PC-9 (cell line): ENCODE data around the gene RASSF4. TPM values are rescaled to one million over a fixed set of nuclear protein-coding genes. Genes with fewer than 3 reads are reported as not detected.
A peak's percentile ranks its signal among the peaks of the same experiment; 100 is the strongest.

Experiments
- BruUV-seq: library from RNA; stranded (reverse); fragments of 400-500 nt; replicated peaks from 2 replicates; lab custom pipeline; 2021; lab: Mats Ljungman, UMichigan
- CTCF ChIA-PET: fragments of 300-600 bp; sonication (Branson Sonifier 250); formaldehyde crosslinking; loops from one replicate; lab custom pipeline; 2022; ENCODE audit warnings: antibody characterized with exemption; lab: Charles Lee
- POLR2A ChIA-PET: fragments of 300-600 bp; sonication (Branson Sonifier 250); formaldehyde crosslinking; loops from one replicate; lab custom pipeline; 2022; ENCODE audit warnings: antibody characterized with exemption; ENCODE audit not compliant: unreplicated experiment; lab: Charles Lee
- DNase-seq, 2 experiments: peaks; one replicate each; pipeline versions ENCODE4 v3.0.0 to v3.0.0-alpha.2; 2015 to 2022; ENCODE audit warnings: mixed read lengths in 1 of 2
- H2AFZ ChIP-seq: fragments of 200-600 bp; sonication (generic); 2 replicates; pipeline ENCODE4 v1.8.1; 2017; ENCODE audit warnings: antibody characterized with exemption
- H3F3A ChIP-seq: fragments of 200-600 bp; sonication (generic); 2 replicates; pipeline ENCODE4 v1.8.1; 2017; ENCODE audit warnings: antibody characterized with exemption, mild to moderate bottlenecking, low read depth; ENCODE audit not compliant: insufficient read depth
- H3K27ac ChIP-seq: fragments of 200-600 bp; sonication (generic); 2 replicates; pipeline ENCODE4 v1.6.1; 2016; ENCODE audit warnings: mixed run types
- H3K27me3 ChIP-seq: fragments of 200-600 bp; sonication (generic); 2 replicates; pipeline ENCODE4 v1.6.1; 2016; ENCODE audit warnings: low read depth, mixed run types; ENCODE audit not compliant: insufficient read depth
- H3K36me3 ChIP-seq: fragments of 200-600 bp; sonication (generic); 2 replicates; pipeline ENCODE4 v1.6.1; 2016; ENCODE audit warnings: low read depth, mixed run types
- H3K4me1 ChIP-seq: fragments of 200-600 bp; sonication (generic); replicated peaks from 2 replicates; pipeline ENCODE4 v1.6.1; 2016; ENCODE audit warnings: mixed run types; ENCODE audit not compliant: insufficient read depth
- H3K4me2 ChIP-seq: fragments of 200-600 bp; sonication (generic); 2 replicates; pipeline ENCODE4 v1.6.1; 2017; ENCODE audit warnings: mixed run types
- H3K4me3 ChIP-seq: fragments of 200-600 bp; sonication (generic); 2 replicates; pipeline ENCODE4 v1.6.1; 2016; ENCODE audit warnings: mixed run types
- H3K79me2 ChIP-seq: fragments of 200-600 bp; sonication (generic); 2 replicates; pipeline ENCODE4 v1.6.1; 2017; ENCODE audit warnings: low read depth, mixed run types
- H3K9me2 ChIP-seq: fragments of 200-600 bp; sonication (generic); 2 replicates; pipeline ENCODE4 v1.8.1; 2017; ENCODE audit warnings: mild to moderate bottlenecking; ENCODE audit not compliant: insufficient read depth
- H3K9me3 ChIP-seq: fragments of 200-600 bp; sonication (generic); 2 replicates; pipeline ENCODE4 v1.8.1; 2016; ENCODE audit warnings: low read depth; ENCODE audit not compliant: insufficient read depth
- H4K20me1 ChIP-seq: fragments of 200-600 bp; sonication (generic); 2 replicates; pipeline ENCODE4 v1.8.1; 2017; ENCODE audit not compliant: insufficient read depth
- EZH2 ChIP-seq: fragments of 200-600 bp; sonication (generic); IDR thresholded peaks from 2 replicates; pipeline ENCODE4 v1.8.0; 2017; ENCODE audit warnings: antibody characterized with exemption, low read depth
- intact Hi-C: fragments of 100-400 bp; cut with micrococcal nuclease; formaldehyde crosslinking; loops from one replicate; pipeline ENCODE4 v1.10.0; 2022; ENCODE audit not compliant: unreplicated experiment
- total RNA-seq: library from RNA; stranded (reverse); gene quantifications from 2 replicates; pipeline ENCODE4 v1.2.3, GENCODE V29; 2021
- TF ChIP-seq, protein P1 (sequence below): fragments of 200-600 bp; sonication (generic); conservative IDR thresholded peaks from 2 replicates; pipeline ENCODE4 v1.6.1; 2017; ENCODE audit warnings: mixed run types, antibody characterized with exemption, mild to moderate bottlenecking, moderate library complexity

The RASSF4 gene
- total RNA-seq, 1 experiment from 2014 or later, result 6.5 TPM

DNA sequence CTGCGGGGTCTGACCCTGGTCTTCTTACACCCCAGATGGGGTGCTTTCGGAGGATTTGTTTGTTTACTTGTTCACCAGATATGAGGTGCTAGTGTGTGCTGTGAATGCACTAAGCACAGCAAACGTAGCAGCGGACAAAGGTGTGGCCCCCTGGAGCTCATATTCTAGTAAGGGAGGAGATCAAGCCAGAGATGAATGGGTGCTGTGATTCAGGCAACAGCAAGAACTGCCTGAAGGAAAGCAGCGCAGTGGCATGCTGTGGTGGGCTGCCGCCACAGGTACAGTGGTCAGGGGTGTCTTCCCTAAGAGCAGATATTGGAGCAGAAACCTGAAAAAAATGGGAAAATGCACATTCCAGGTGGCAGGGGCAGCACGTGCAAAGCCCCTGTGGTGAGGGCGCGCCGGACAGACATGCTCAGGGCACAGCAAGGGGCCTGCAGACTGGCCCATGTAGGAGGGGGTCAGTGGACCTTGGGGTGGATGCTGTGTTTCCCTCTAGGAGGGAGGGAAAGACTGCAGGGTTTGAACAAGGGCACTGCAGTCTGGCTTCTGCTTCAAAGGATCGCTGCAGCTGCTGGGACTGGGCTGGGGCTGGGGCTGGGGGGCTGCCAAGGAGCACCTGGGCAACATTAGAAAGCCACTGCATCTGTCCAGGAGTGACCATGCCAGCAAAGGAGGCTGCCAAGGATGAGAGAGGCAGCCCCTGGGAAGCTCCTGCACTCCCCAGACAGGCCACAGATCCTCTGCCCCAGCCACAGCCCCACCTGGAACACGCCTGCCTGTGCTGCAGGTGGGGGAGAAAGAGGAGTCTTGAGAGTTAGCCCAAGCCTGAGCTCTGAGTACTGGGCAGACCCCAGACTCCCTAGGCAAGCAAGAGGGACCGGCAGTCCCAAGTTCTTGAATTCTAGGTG, 19.9 kb downstream of the RASSF4 start:
- Histone ChIP-seq H3K36me3 (no peaks in the 10 kb centered on the region), H4K20me1 (peaks cover 9% of the 10 kb centered on the region), H2AFZ (peak overlapping the region; percentile 63), H3K79me2 (peaks cover 22% of the 10 kb centered on the region), H3K27ac (peak overlapping the region; percentile 92), H3K9me3 (no peaks in the 10 kb centered on the region), H3K4me1 (peaks cover 84% of the 10 kb centered on the region), H3K27me3 (no peaks in the 10 kb centered on the region), H3F3A (peaks cover 31% of the 10 kb centered on the region; the same call in 1 of the 2 replicates), H3K9me2 (no peaks in the 10 kb centered on the region), H3K4me3 (peak overlapping the region; percentile 61; the same call in 1 of the 2 replicates), H3K4me2 (peak overlapping the region; percentile 81)
- DNase-seq, result peak in 1 of 2 experiments; percentile 82
- no TSS peak for BruUV-seq
- TF ChIP-seq, protein P1, sequence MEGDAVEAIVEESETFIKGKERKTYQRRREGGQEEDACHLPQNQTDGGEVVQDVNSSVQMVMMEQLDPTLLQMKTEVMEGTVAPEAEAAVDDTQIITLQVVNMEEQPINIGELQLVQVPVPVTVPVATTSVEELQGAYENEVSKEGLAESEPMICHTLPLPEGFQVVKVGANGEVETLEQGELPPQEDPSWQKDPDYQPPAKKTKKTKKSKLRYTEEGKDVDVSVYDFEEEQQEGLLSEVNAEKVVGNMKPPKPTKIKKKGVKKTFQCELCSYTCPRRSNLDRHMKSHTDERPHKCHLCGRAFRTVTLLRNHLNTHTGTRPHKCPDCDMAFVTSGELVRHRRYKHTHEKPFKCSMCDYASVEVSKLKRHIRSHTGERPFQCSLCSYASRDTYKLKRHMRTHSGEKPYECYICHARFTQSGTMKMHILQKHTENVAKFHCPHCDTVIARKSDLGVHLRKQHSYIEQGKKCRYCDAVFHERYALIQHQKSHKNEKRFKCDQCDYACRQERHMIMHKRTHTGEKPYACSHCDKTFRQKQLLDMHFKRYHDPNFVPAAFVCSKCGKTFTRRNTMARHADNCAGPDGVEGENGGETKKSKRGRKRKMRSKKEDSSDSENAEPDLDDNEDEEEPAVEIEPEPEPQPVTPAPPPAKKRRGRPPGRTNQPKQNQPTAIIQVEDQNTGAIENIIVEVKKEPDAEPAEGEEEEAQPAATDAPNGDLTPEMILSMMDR, result no peak
- no peak for TF ChIP-seq EZH2
- ChIA-PET POLR2A (interaction anchor here (0.6 to 1.2 kb wide), 9 partner anchors 11 to 1425 kb away, joined by 3 to 13 read pairs (median 3); no protein-coding TSS in a partner anchor), CTCF (interaction anchor here (0.6 to 1.4 kb wide), 3 partner anchors 22 to 1019 kb away, joined by 3 to 6 read pairs (median 3); no protein-coding TSS in a partner anchor)
- intact Hi-C loops, result loop anchor here (5.0 kb wide), 2 partner anchors 398 to 1117 kb away; no protein-coding TSS in a partner anchor

DNA sequence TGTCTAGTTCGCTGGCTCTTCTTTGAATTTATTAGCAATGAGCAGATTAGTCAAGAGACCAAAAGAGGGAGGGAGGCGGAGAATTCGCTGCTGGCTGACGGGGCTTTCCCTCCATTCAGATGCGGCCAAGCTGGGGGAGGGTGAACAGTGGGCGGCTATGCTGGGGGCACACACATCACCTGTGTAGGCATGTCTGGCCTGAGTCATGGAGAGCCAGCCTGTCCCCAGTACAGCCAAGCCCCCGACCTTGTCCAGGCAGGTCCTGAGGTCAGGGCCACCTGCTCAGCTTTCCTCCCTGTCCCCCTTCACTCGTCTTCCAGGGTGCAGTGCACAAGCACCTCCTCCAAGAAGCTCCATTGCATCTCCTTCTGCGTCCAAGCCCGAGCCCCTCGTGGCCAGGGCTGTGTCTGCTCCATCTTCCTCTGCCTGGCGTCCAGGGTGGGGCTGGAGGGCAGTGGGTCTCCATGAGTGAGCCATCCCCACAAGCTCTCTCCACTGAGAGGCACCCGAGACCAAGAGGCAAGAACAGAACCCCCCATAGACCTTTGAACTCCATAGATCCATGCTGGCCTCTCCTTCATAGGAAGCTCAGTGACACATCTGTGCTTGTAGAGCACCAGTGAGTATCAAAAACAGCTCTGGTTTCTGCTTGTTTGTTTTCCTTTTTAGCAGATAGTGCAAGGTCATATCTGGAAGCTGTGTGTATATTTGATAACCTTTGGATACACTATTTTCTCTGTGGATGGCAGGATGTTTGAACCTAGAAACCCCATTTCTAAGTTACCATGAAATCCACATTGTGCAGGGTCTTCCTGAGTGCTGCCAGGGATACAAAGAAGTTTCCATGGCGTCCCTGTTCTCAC, 20.9 kb downstream of the RASSF4 start:
- H3K79me2 ChIP-seq, result peaks cover 22% of the 10 kb centered on the region
- peak overlapping the region; percentile 30; the same call in 1 of the 2 replicates for H3K4me3 ChIP-seq
- DNase-seq, result no peak
- TF ChIP-seq, protein P1, result no peak
- no peak for TF ChIP-seq EZH2
- ChIA-PET CTCF (interaction anchor here (1.4 kb wide), 1 partner anchor 21 kb away, joined by 6 read pairs; no protein-coding TSS in a partner anchor), POLR2A (interaction anchor here (0.6 to 1.0 kb wide), 2 partner anchors 14 to 21 kb away, joined by 5 to 10 read pairs; no protein-coding TSS in a partner anchor)
- no peaks in the 10 kb centered on the region for H3K36me3 ChIP-seq
- H3K4me2 ChIP-seq, result peak overlapping the region; percentile 81
- H3F3A ChIP-seq, result peaks cover 30% of the 10 kb centered on the region; the same call in 1 of the 2 replicates
- intact Hi-C loops, result no loop called here
- H3K27me3 ChIP-seq, result no peaks in the 10 kb centered on the region
- peak overlapping the region; percentile 92 for H3K27ac ChIP-seq
- H3K9me3 ChIP-seq, result no peaks in the 10 kb centered on the region
- peaks cover 9% of the 10 kb centered on the region for H4K20me1 ChIP-seq
- 0 out of 2 replicates have a peak overlapping the region, but pooled peaks have one; percentile 8 for H2AFZ ChIP-seq
- peaks cover 76% of the 10 kb centered on the region for H3K4me1 ChIP-seq
- H3K9me2 ChIP-seq, result no peaks in the 10 kb centered on the region
- BruUV-seq, result no TSS peak
